GM23338 (cell line): ENCODE data around the gene FAM13A. TPM values are rescaled to one million over a fixed set of nuclear protein-coding genes. Genes with fewer than 3 reads are reported as not detected.

ENCODE experiments used
- ATAC-seq: fragments of 200-7000 bp; cut with Tn5 transposase; 3 replicates; pipeline ENCODE4 v1.9.1; 2020
- DNase-seq: peaks from one replicate; pipeline ENCODE4 v3.0.0-alpha.2; 2015; ENCODE audit warnings: low spot score
- H2AFZ ChIP-seq: fragments of 200-600 bp; sonication (generic); 2 replicates; pipeline ENCODE4 v1.8.0; 2016; ENCODE audit warnings: antibody characterized with exemption, mild to moderate bottlenecking, moderate library complexity
- H3F3A ChIP-seq: fragments of 200-600 bp; sonication (generic); replicated peaks from 2 replicates; pipeline ENCODE4 v1.8.0; 2017; ENCODE audit warnings: antibody characterized with exemption, mixed run types, low read depth
- H3K27ac ChIP-seq: fragments of 200-600 bp; sonication (generic); 2 replicates; pipeline ENCODE4 v1.6.1; 2016; ENCODE audit warnings: low read depth
- H3K27me3 ChIP-seq: fragments of 200-600 bp; sonication (generic); 2 replicates; pipeline ENCODE4 v1.8.0; 2016; ENCODE audit warnings: mild to moderate bottlenecking, mixed run types, moderate library complexity; ENCODE audit not compliant: insufficient read depth
- H3K36me3 ChIP-seq: fragments of 200-600 bp; sonication (generic); 2 replicates; pipeline ENCODE4 v1.8.0; 2016; ENCODE audit warnings: mild to moderate bottlenecking; ENCODE audit not compliant: insufficient read depth
- H3K4me1 ChIP-seq: fragments of 200-600 bp; sonication (generic); 2 replicates; pipeline ENCODE4 v1.8.0; 2016; ENCODE audit warnings: mild to moderate bottlenecking, moderate library complexity; ENCODE audit not compliant: insufficient read depth
- H3K4me2 ChIP-seq: fragments of 200-600 bp; sonication (generic); 2 replicates; pipeline ENCODE4 v1.7.1; 2017; ENCODE audit warnings: mixed run types
- H3K4me3 ChIP-seq: fragments of 200-600 bp; sonication (generic); 2 replicates; pipeline ENCODE4 v1.6.1; 2016; ENCODE audit warnings: mixed run types
- H3K79me2 ChIP-seq: fragments of 200-600 bp; sonication (generic); replicated peaks from 2 replicates; pipeline ENCODE4 v1.8.0; 2017; ENCODE audit warnings: mild to moderate bottlenecking; ENCODE audit not compliant: insufficient read depth
- H3K9me2 ChIP-seq: fragments of 200-600 bp; sonication (generic); 2 replicates; pipeline ENCODE4 v1.8.0; 2017; ENCODE audit not compliant: insufficient read depth
- H4K20me1 ChIP-seq: fragments of 200-600 bp; sonication (generic); replicated peaks from 2 replicates; pipeline ENCODE4 v1.8.0; 2017; ENCODE audit warnings: mild to moderate bottlenecking; ENCODE audit not compliant: insufficient read depth
- H3K27ac Mint-ChIP-seq: 2 replicates; pipeline ENCODE4 v1.8.0; 2020; ENCODE audit warnings: inconsistent platforms, mild to moderate bottlenecking, moderate library complexity, mixed read lengths
- H3K27me3 Mint-ChIP-seq: 3 replicates; pipeline ENCODE4 v1.8.0; 2022; ENCODE audit warnings: low read depth, mild to moderate bottlenecking, moderate library complexity, mixed read lengths, inconsistent platforms; ENCODE audit not compliant: insufficient read depth, poor library complexity
- H3K36me3 Mint-ChIP-seq: 3 replicates; pipeline ENCODE4 v1.8.0; 2021; ENCODE audit warnings: low read depth, mild to moderate bottlenecking, inconsistent platforms, moderate library complexity, mixed read lengths
- H3K4me1 Mint-ChIP-seq: 3 replicates; pipeline ENCODE4 v1.8.0; 2020; ENCODE audit warnings: mild to moderate bottlenecking, inconsistent platforms, mixed read lengths
- H3K4me3 Mint-ChIP-seq: 3 replicates; pipeline ENCODE4 v1.8.0; 2021; ENCODE audit warnings: moderate library complexity, mild to moderate bottlenecking, inconsistent platforms, mixed read lengths
- H3K9me3 Mint-ChIP-seq: 3 replicates; pipeline ENCODE4 v1.8.0; 2020; ENCODE audit warnings: moderate library complexity, mild to moderate bottlenecking, inconsistent platforms, mixed read lengths
- EZH2 ChIP-seq: fragments of 200-600 bp; sonication (generic); IDR thresholded peaks from one replicate; pipeline ENCODE4 v1.8.0; 2017; ENCODE audit warnings: antibody characterized with exemption, mild to moderate bottlenecking, low read depth; ENCODE audit not compliant: unreplicated experiment
- NANOG ChIP-seq: IDR thresholded peaks from 2 replicates; pipeline ENCODE4 v1.6.1; 2016; ENCODE audit warnings: antibody characterized with exemption, borderline replicate concordance
- STAT1 ChIP-seq: IDR thresholded peaks from one replicate; pipeline ENCODE4 v1.6.1; 2016; ENCODE audit warnings: antibody characterized with exemption; ENCODE audit not compliant: unreplicated experiment
- polyA plus RNA-seq: library from polyadenylated mRNA; unstranded; fragments of >200 nt; fragmentation: Nextera tagmentation; extraction: Ambion mirVana; gene quantifications from 2 replicates; pipeline ENCODE4 v1.2.1, GENCODE V29; 2016
- total RNA-seq: library from RNA; depleted of rRNA; stranded (reverse); fragments of >200 nt; shearing (Covaris generic); gene quantifications from 2 replicates; pipeline ENCODE4 v1.2.3, GENCODE V29; 2014
- TF ChIP-seq, protein P1 (sequence below): IDR thresholded peaks from one replicate; pipeline ENCODE4 v1.6.1; 2018; ENCODE audit warnings: antibody characterized with exemption; ENCODE audit not compliant: unreplicated experiment
- TF ChIP-seq, protein P2 (sequence below): IDR thresholded peaks from 2 replicates; pipeline ENCODE4 v1.6.1; 2016; ENCODE audit warnings: antibody characterized with exemption
- TF ChIP-seq, protein P3 (sequence below), 2 experiments: fragments of 200-600 bp in 1 of 2; sonication (generic) in 1 of 2; conservative IDR thresholded peaks; 2 replicates each; pipeline versions ENCODE4 v1.5.1 to v1.6.1; 2016 to 2017; ENCODE audit warnings: antibody characterized with exemption in 2 of 2, low read depth in 2 of 2, mild to moderate bottlenecking in 2 of 2, moderate library complexity in 1 of 2

FAM13A gene
- total and polyA plus RNA-seq, 2 experiments from 2014 or later: 13.9 to 28.4 TPM

DNA sequence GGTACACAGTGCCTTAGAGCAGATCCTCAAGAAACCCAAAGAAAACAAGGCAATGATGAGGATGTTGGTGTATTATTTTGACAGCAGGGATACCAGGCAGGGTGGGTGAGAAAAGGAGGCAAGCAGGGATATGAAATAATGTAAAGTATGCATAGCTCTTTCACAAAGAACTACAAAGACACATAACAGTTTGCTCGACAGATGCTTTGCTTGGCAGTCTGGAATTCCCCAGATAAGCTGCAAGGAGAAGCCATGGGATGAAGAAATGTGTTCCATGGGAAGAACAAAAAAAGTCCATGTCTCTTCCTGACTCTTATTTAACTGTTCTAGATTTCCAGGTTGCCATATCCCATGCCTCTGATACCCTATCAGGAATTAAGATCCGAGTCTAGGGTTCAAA is 75.4 kb downstream of the FAM13A start (continued):
- TF ChIP-seq, protein P1, sequence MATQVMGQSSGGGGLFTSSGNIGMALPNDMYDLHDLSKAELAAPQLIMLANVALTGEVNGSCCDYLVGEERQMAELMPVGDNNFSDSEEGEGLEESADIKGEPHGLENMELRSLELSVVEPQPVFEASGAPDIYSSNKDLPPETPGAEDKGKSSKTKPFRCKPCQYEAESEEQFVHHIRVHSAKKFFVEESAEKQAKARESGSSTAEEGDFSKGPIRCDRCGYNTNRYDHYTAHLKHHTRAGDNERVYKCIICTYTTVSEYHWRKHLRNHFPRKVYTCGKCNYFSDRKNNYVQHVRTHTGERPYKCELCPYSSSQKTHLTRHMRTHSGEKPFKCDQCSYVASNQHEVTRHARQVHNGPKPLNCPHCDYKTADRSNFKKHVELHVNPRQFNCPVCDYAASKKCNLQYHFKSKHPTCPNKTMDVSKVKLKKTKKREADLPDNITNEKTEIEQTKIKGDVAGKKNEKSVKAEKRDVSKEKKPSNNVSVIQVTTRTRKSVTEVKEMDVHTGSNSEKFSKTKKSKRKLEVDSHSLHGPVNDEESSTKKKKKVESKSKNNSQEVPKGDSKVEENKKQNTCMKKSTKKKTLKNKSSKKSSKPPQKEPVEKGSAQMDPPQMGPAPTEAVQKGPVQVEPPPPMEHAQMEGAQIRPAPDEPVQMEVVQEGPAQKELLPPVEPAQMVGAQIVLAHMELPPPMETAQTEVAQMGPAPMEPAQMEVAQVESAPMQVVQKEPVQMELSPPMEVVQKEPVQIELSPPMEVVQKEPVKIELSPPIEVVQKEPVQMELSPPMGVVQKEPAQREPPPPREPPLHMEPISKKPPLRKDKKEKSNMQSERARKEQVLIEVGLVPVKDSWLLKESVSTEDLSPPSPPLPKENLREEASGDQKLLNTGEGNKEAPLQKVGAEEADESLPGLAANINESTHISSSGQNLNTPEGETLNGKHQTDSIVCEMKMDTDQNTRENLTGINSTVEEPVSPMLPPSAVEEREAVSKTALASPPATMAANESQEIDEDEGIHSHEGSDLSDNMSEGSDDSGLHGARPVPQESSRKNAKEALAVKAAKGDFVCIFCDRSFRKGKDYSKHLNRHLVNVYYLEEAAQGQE: no peak
- no peak for TF ChIP-seq STAT1
- TF ChIP-seq, protein P2, sequence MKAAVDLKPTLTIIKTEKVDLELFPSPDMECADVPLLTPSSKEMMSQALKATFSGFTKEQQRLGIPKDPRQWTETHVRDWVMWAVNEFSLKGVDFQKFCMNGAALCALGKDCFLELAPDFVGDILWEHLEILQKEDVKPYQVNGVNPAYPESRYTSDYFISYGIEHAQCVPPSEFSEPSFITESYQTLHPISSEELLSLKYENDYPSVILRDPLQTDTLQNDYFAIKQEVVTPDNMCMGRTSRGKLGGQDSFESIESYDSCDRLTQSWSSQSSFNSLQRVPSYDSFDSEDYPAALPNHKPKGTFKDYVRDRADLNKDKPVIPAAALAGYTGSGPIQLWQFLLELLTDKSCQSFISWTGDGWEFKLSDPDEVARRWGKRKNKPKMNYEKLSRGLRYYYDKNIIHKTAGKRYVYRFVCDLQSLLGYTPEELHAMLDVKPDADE: no peak

DNA sequence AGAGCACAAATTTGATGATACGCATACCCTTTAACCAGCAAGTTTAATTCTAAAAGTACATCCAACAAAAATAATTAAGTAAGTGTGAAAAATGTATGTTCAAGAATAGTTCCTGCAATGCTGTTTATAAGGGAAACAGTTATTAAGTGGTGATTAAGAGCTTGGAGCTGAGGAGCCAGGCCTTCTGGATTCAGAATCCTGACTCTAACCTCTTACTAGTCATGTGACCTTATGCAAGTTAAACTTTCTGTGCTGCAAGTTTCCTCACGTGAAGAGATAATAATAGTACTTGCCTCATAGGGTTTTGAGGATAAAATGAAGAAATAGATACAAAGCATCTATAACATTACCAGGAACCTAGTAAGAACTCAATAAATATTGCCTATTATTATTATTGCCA is 77.7 kb downstream of the FAM13A start:
- H3K4me1 Mint-ChIP-seq: peaks cover 6% of the 10 kb centered on the region; the same call in 2 of the 3 replicates
- no peaks in the 10 kb centered on the region for H3K27me3 ChIP-seq
- H3K36me3 Mint-ChIP-seq: no peaks in the 10 kb centered on the region
- H2AFZ ChIP-seq: no peak overlapping the region
- ATAC-seq (no peak), DNase-seq (no peak)
- H3K9me2 ChIP-seq: no peaks in the 10 kb centered on the region
- no peaks in the 10 kb centered on the region for H3K79me2 ChIP-seq
- TF ChIP-seq NANOG (no peak), EZH2 (no peak)
- TF ChIP-seq, protein P3, sequence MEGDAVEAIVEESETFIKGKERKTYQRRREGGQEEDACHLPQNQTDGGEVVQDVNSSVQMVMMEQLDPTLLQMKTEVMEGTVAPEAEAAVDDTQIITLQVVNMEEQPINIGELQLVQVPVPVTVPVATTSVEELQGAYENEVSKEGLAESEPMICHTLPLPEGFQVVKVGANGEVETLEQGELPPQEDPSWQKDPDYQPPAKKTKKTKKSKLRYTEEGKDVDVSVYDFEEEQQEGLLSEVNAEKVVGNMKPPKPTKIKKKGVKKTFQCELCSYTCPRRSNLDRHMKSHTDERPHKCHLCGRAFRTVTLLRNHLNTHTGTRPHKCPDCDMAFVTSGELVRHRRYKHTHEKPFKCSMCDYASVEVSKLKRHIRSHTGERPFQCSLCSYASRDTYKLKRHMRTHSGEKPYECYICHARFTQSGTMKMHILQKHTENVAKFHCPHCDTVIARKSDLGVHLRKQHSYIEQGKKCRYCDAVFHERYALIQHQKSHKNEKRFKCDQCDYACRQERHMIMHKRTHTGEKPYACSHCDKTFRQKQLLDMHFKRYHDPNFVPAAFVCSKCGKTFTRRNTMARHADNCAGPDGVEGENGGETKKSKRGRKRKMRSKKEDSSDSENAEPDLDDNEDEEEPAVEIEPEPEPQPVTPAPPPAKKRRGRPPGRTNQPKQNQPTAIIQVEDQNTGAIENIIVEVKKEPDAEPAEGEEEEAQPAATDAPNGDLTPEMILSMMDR (conservative IDR thresholded peaks at IDR 0.05; ENCODE audit: low read depth in 2 of 2): no peak
- TF ChIP-seq, protein P2: no peak
- no peaks in the 10 kb centered on the region for H3K9me3 Mint-ChIP-seq
- no peaks in the 10 kb centered on the region for H3K27me3 Mint-ChIP-seq
- H3K4me2 ChIP-seq: no peak overlapping the region
- no peak overlapping the region for H3K4me3 ChIP-seq
- no peak overlapping the region for H3K27ac Mint-ChIP-seq
- H3K4me1 ChIP-seq: peaks cover 11% of the 10 kb centered on the region
- no peaks in the 10 kb centered on the region for H3K36me3 ChIP-seq
- H3K4me3 Mint-ChIP-seq: no peak overlapping the region
- no peaks in the 10 kb centered on the region for H4K20me1 ChIP-seq
- no peak overlapping the region for H3K27ac ChIP-seq
- H3F3A ChIP-seq: no peaks in the 10 kb centered on the region
